ENCODE measurements around the gene LDB1.

The LDB1 gene

GRCh38 chr10:102090772-102091171 lies 29.4 kb downstream of the LDB1 start:
- no peak for DNase-seq (ENCODE audit: low read depth in 1 of 2, low spot score in 1 of 2)
- in situ Hi-C loops (cut with HindIII; ENCODE audit: low pct_unique_long_range_greater_than_20kb, low sequenced_read_pairs): no loop called here
- TF ChIP-seq JUND (IDR thresholded peaks at IDR 0.05; ENCODE audit: low read depth): no peak

GRCh38 chr10:102086196-102086595 lies 34.0 kb downstream of the LDB1 start:
- in situ Hi-C loops (cut with HindIII; ENCODE audit: low pct_unique_long_range_greater_than_20kb, low sequenced_read_pairs): no loop called here
- no peak for DNase-seq (ENCODE audit: low read depth in 1 of 2, low spot score in 1 of 2)
- no peak for TF ChIP-seq JUND (IDR thresholded peaks at IDR 0.05; ENCODE audit: low read depth)

DNA sequence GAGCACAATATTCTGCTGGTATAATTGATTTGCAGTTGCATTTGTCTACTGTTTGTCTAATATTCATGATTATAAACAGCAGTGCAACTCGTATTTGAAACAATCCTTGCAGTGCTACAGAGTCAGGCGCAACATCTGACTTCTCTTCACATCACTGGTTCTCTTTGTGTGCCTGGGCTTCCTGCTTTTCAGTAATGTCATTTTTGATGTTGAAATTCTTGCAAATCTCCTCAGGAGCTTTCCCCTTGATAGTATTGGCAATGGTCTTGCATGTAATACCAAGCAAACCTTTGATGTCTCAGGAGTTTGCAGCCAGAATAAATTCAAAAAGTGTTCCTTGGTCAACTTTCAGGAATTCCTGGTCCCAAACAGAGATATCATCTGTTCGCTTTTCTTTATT lies 34.8 kb downstream of the LDB1 start:
- TF ChIP-seq JUND (IDR thresholded peaks at IDR 0.05; ENCODE audit: low read depth): no peak
- in situ Hi-C loops (cut with HindIII; ENCODE audit: low pct_unique_long_range_greater_than_20kb, low sequenced_read_pairs): no loop called here
- DNase-seq (ENCODE audit: low read depth in 1 of 2, low spot score in 1 of 2): no peak

DNA sequence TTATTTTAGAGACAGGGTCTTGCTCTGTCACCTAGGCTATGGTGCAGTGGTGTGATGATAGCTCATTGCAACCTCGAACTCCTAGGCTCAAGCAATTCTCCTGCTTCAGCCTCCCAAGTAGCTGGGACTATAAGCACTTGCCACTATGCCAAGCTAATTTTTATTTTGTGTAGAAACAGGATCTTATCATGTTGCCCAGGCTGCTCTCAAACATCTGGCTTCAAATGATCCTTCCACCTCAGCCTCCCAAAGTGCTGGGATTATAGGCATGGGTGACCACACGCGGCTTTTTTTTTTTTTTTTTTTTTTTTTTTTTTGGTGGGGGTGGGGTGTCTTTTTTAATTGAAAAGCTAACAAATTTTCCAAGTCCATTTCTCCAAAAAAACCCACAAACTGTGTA lies 36.6 kb downstream of the LDB1 start:
- in situ Hi-C loops (cut with HindIII; ENCODE audit: low pct_unique_long_range_greater_than_20kb, low sequenced_read_pairs): no loop called here
- TF ChIP-seq JUND (IDR thresholded peaks at IDR 0.05; ENCODE audit: low read depth): no peak
- DNase-seq (ENCODE audit: low read depth in 1 of 2, low spot score in 1 of 2): no peak

DNA sequence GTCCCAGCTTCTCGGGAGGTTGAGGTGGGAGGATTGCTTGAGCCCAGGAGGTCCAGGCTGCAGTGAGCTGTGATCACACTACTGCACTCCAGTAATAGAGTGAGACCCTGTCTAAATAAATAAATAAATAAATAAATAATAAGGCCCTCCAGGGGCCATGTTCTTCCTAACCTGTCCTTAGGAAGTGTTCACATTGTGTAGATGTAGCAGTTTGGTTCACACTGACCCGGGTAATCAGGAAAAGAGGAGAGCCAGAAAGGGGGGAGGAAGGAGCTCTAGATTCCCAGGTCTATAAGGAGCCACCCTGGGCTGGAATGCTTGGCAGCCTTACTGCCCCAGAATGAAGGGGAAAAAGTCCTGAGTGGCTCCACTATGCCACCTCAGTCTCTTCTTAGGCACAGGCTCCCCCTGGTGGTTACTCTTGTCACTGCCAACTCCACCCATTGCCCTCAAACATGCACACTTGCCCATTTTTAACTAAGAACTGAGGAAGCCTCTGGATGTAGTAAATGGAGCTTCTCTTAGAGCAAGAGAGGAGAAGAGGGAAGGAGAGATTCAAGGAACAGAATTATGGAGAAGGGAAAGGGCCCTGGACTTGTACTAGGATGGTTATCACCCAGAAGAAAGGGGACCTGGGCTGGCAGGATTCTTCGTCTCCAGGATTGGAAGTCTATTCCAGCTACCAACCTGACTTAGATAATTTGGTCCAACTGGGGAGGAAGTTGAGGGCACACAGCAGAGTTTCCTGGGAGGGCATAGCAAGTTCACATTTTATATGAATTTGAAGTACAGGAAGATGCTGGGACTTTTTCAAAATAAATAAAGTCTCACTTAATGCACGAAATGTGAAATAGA lies 47.3 kb downstream of the LDB1 start:
- in situ Hi-C loops (cut with HindIII; ENCODE audit: low pct_unique_long_range_greater_than_20kb, low sequenced_read_pairs): no loop called here

DNA sequence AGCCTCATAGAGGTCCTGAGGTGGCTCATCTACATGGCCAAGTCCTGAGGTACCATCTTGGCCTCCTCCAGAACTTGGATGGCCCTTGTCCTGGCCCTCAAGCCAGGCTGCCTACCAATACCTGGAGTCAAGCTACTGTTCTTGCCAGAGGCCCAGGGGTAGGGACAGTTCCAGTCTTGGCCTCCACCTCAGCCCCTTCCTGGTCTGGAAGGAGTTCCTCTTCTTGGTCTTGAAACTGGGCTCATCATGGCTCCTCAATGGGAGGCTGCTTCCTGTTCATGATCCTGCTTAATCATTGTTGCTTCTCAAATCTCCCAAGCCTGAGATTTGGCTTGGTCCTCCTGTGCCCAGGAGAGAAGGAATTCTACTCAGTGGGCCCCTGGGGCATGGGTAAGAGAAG lies 51.1 kb downstream of the LDB1 start:
- no peak for TF ChIP-seq JUND (IDR thresholded peaks at IDR 0.05; ENCODE audit: low read depth)
- DNase-seq (ENCODE audit: low read depth in 1 of 2, low spot score in 1 of 2): no peak
- in situ Hi-C loops (cut with HindIII; ENCODE audit: low pct_unique_long_range_greater_than_20kb, low sequenced_read_pairs): no loop called here

More for the DNA sequence above, 47.3 kb downstream of the LDB1 start:
- peak; percentile 87 to 90 for DNase-seq (ENCODE audit: low read depth in 1 of 2, low spot score in 1 of 2)
- no peak for TF ChIP-seq JUND (IDR thresholded peaks at IDR 0.05; ENCODE audit: low read depth)

DNA sequence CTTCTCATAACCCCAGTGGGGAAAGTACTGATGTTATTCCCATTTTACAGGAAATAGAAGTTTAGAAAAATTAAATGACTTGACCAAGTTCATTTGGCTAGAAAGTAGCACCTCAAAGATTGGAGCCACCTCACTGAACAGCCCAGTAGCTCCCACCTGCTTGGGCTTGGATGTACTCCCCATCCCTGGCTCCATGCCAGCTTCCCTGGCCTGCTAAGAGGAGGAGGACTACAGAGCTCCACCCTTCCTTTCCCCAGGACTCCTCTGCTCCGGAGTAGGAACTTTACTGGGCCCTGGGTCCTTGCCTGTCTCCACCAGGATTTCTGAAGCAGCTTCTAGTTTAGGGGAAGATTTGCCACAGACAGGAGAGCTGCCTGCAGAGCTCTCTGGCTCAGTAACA lies 52.0 kb downstream of the LDB1 start:
- no peak for TF ChIP-seq JUND (IDR thresholded peaks at IDR 0.05; ENCODE audit: low read depth)
- peak in 1 of 2 experiments; percentile 32 for DNase-seq (ENCODE audit: low read depth in 1 of 2, low spot score in 1 of 2)
- in situ Hi-C loops (cut with HindIII; ENCODE audit: low pct_unique_long_range_greater_than_20kb, low sequenced_read_pairs): no loop called here

DNA sequence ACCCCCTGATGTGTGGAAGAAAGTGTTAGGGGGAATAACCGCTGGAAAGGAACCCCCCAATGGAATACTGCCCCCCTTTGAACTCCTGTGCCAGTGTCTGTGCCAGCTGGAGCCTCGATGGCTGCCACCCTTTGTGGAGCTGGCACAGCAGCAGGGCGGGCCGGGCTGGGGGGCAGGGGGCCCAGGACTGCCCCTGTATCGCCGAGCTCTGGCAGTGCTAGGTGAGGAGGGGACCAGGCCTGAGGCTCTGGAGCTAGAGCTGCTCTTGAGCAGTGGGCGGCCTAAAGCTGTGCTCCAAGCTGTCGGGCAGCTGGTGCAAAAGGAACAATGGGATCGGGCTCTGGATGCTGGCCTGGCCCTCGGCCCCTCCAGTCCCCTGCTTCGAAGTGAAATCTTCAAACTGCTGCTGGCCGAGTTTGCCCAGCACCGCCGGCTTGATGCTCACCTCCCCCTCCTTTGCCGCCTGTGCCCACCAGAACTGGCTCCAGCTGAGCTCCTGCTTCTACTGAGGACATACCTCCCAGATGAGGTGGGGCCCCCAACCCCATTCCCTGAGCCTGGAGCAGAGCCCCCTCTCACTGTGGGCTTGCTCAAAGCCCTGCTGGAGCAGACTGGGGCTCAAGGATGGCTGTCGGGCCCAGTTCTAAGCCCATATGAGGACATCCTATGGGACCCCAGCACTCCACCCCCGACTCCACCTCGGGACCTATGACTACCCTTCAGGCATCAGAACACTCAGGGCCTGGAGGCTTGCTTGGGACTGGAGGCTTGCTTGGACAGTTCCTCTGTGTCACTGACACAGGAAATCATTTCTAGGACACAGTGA lies 52.9 kb downstream of the LDB1 start:
- no peak for DNase-seq (ENCODE audit: low read depth in 1 of 2, low spot score in 1 of 2)
- in situ Hi-C loops (cut with HindIII; ENCODE audit: low pct_unique_long_range_greater_than_20kb, low sequenced_read_pairs): no loop called here
- TF ChIP-seq JUND (IDR thresholded peaks at IDR 0.05; ENCODE audit: low read depth): no peak

- in situ Hi-C loops (cut with HindIII; ENCODE audit: low pct_unique_long_range_greater_than_20kb, low sequenced_read_pairs): no loop called here
- DNase-seq (ENCODE audit: low read depth in 1 of 2, low spot score in 1 of 2): no peak
- TF ChIP-seq JUND (IDR thresholded peaks at IDR 0.05; ENCODE audit: low read depth): no peak
Observed at GRCh38 chr10:102066399-102067088, 53.6 kb downstream of the LDB1 start.

DNA sequence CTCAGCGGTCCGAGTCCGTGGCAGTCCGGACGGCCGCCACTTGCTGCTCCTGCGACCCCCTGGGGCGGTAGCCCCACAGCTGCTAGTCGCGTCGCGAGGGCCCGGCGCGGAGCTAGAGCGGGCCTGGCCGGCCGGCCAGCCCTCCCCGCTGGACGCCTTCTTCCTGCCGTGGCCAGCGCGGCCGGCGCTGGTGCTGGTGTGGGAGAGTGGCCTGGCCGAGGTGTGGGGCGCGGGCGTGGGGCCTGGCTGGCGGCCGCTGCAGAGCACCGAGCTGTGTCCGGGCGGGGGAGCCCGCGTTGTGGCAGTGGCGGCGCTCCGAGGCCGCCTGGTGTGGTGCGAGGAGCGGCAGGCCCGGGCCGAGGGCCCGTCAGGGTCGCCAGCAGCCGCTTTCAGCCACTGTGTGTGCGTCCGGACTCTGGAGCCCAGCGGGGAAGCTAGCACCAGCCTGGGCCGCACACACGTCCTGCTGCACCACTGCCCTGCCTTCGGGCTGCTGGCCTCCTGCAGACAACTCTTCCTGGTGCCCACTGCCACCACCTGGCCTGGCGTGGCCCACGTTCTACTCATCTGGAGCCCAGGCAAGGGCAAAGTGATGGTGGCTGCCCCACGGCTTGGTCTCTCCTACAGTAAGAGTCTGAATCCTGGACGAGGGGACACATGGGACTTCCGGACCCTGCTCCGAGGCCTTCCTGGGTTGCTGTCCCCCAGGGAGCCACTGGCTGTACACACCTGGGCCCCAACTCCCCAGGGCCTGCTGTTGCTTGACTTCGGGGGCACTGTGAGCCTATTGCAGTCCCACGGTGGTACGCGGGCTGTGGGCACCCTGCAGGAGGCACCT lies 54.4 kb downstream of the LDB1 start:
- in situ Hi-C loops (cut with HindIII; ENCODE audit: low pct_unique_long_range_greater_than_20kb, low sequenced_read_pairs): no loop called here
- peak; percentile 40 to 49 for DNase-seq (ENCODE audit: low read depth in 1 of 2, low spot score in 1 of 2)
- TF ChIP-seq JUND (IDR thresholded peaks at IDR 0.05; ENCODE audit: low read depth): no peak

GRCh38 chr10:102064868-102065560 lies 55.2 kb downstream of the LDB1 start, which contains the start of gene HPS6:
Gene HPS6, plus strand, starts transcription at chr10:102065349. Its CDS starts 126 bp downstream, at chr10:102065475.
- in situ Hi-C loops (cut with HindIII; ENCODE audit: low pct_unique_long_range_greater_than_20kb, low sequenced_read_pairs): no loop called here
- DNase-seq (ENCODE audit: low read depth in 1 of 2, low spot score in 1 of 2): peak; percentile 97 to 99
- no peak for TF ChIP-seq JUND (IDR thresholded peaks at IDR 0.05; ENCODE audit: low read depth)

All from T47D (cell line).